ENCODE data around the gene GRM6.

GRM6 gene

GRCh38 chr5:178993955-178994579, 1.1 kb downstream of the GRM6 start:
- H3K4me3 ChIP-seq (ENCODE audit: low read depth, low read length) = no peak overlapping the region
- H3K79me2 ChIP-seq (ENCODE audit: control insufficient read depth, insufficient read depth, low read length, unreplicated experiment) = no peaks in the 10 kb centered on the region
- no peaks in the 10 kb centered on the region for H3K4me1 ChIP-seq (ENCODE audit: control insufficient read depth, insufficient read depth, low read length, unreplicated experiment)
- H3K27me3 ChIP-seq (ENCODE audit: insufficient read depth, low read length) = peaks cover 57% of the 10 kb centered on the region
- no peak overlapping the region for H3K27ac ChIP-seq (ENCODE audit: low read depth, low read length)
- no peak overlapping the region for H2AFZ ChIP-seq (ENCODE audit: low read length, unreplicated experiment)
- H3K36me3 ChIP-seq (ENCODE audit: insufficient read depth, low read length) = no peaks in the 10 kb centered on the region

GRCh38 chr5:178993236-178993765, 1.8 kb downstream of the GRM6 start:
- peaks cover 54% of the 10 kb centered on the region for H3K27me3 ChIP-seq (ENCODE audit: insufficient read depth, low read length)
- H3K4me1 ChIP-seq (ENCODE audit: control insufficient read depth, insufficient read depth, low read length, unreplicated experiment) = no peaks in the 10 kb centered on the region
- H2AFZ ChIP-seq (ENCODE audit: low read length, unreplicated experiment) = no peak overlapping the region
- no peak overlapping the region for H3K27ac ChIP-seq (ENCODE audit: low read depth, low read length)
- no peaks in the 10 kb centered on the region for H3K79me2 ChIP-seq (ENCODE audit: control insufficient read depth, insufficient read depth, low read length, unreplicated experiment)
- no peak overlapping the region for H3K4me3 ChIP-seq (ENCODE audit: low read depth, low read length)
- H3K36me3 ChIP-seq (ENCODE audit: insufficient read depth, low read length) = no peaks in the 10 kb centered on the region

- H3K27ac ChIP-seq (ENCODE audit: low read depth, low read length) = no peak overlapping the region
Observed at GRCh38 chr5:178992291-178992895, 2.7 kb downstream of the GRM6 start.

GRCh38 chr5:178991190-178992145, 3.7 kb downstream of the GRM6 start:
- H3K27ac ChIP-seq (ENCODE audit: low read depth, low read length) = no peak overlapping the region
- no peak overlapping the region for H2AFZ ChIP-seq (ENCODE audit: low read length, unreplicated experiment)
- no peaks in the 10 kb centered on the region for H3K4me1 ChIP-seq (ENCODE audit: control insufficient read depth, insufficient read depth, low read length, unreplicated experiment)
- no peak overlapping the region for H3K4me3 ChIP-seq (ENCODE audit: low read depth, low read length)
- no peaks in the 10 kb centered on the region for H3K36me3 ChIP-seq (ENCODE audit: insufficient read depth, low read length)
- H3K27me3 ChIP-seq (ENCODE audit: insufficient read depth, low read length) = peaks cover 42% of the 10 kb centered on the region
- H3K79me2 ChIP-seq (ENCODE audit: control insufficient read depth, insufficient read depth, low read length, unreplicated experiment) = no peaks in the 10 kb centered on the region

More at GRCh38 chr5:178992291-178992895, 2.7 kb downstream of the GRM6 start:
- H3K4me3 ChIP-seq (ENCODE audit: low read depth, low read length) = no peak overlapping the region
- no peaks in the 10 kb centered on the region for H3K4me1 ChIP-seq (ENCODE audit: control insufficient read depth, insufficient read depth, low read length, unreplicated experiment)
- no peak overlapping the region for H2AFZ ChIP-seq (ENCODE audit: low read length, unreplicated experiment)
- no peaks in the 10 kb centered on the region for H3K79me2 ChIP-seq (ENCODE audit: control insufficient read depth, insufficient read depth, low read length, unreplicated experiment)
- H3K27me3 ChIP-seq (ENCODE audit: insufficient read depth, low read length) = peaks cover 50% of the 10 kb centered on the region
- no peaks in the 10 kb centered on the region for H3K36me3 ChIP-seq (ENCODE audit: insufficient read depth, low read length)

- Histone ChIP-seq H2AFZ (ENCODE audit: low read length, unreplicated experiment) (no peak overlapping the region), H3K27ac (ENCODE audit: low read depth, low read length) (no peak overlapping the region), H3K4me3 (ENCODE audit: low read depth, low read length) (no peak overlapping the region), H3K4me1 (ENCODE audit: control insufficient read depth, insufficient read depth, low read length, unreplicated experiment) (no peaks in the 10 kb centered on the region), H3K36me3 (ENCODE audit: insufficient read depth, low read length) (no peaks in the 10 kb centered on the region), H3K79me2 (ENCODE audit: control insufficient read depth, insufficient read depth, low read length, unreplicated experiment) (no peaks in the 10 kb centered on the region), H3K27me3 (ENCODE audit: insufficient read depth, low read length) (peaks cover 33% of the 10 kb centered on the region)
Observed at GRCh38 chr5:178990491-178990890, 4.6 kb downstream of the GRM6 start.

GRCh38 chr5:178989311-178989710, 5.8 kb downstream of the GRM6 start:
- Histone ChIP-seq H3K27ac (ENCODE audit: low read depth, low read length) (no peak overlapping the region), H3K79me2 (ENCODE audit: control insufficient read depth, insufficient read depth, low read length, unreplicated experiment) (no peaks in the 10 kb centered on the region), H2AFZ (ENCODE audit: low read length, unreplicated experiment) (no peak overlapping the region), H3K36me3 (ENCODE audit: insufficient read depth, low read length) (no peaks in the 10 kb centered on the region), H3K4me1 (ENCODE audit: control insufficient read depth, insufficient read depth, low read length, unreplicated experiment) (no peaks in the 10 kb centered on the region), H3K4me3 (ENCODE audit: low read depth, low read length) (no peak overlapping the region), H3K27me3 (ENCODE audit: insufficient read depth, low read length) (peaks cover 23% of the 10 kb centered on the region)

GRCh38 chr5:178988436-178989220, 6.5 kb downstream of the GRM6 start:
- H3K36me3 ChIP-seq (ENCODE audit: insufficient read depth, low read length) = no peaks in the 10 kb centered on the region
- H3K4me1 ChIP-seq (ENCODE audit: control insufficient read depth, insufficient read depth, low read length, unreplicated experiment) = no peaks in the 10 kb centered on the region
- peaks cover 17% of the 10 kb centered on the region for H3K27me3 ChIP-seq (ENCODE audit: insufficient read depth, low read length)
- H3K79me2 ChIP-seq (ENCODE audit: control insufficient read depth, insufficient read depth, low read length, unreplicated experiment) = no peaks in the 10 kb centered on the region
- no peak overlapping the region for H2AFZ ChIP-seq (ENCODE audit: low read length, unreplicated experiment)
- no peak overlapping the region for H3K27ac ChIP-seq (ENCODE audit: low read depth, low read length)
- H3K4me3 ChIP-seq (ENCODE audit: low read depth, low read length) = no peak overlapping the region

- H3K4me1 ChIP-seq (ENCODE audit: control insufficient read depth, insufficient read depth, low read length, unreplicated experiment) = no peaks in the 10 kb centered on the region
- H3K27ac ChIP-seq (ENCODE audit: low read depth, low read length) = no peak overlapping the region
- no peak overlapping the region for H2AFZ ChIP-seq (ENCODE audit: low read length, unreplicated experiment)
- H3K27me3 ChIP-seq (ENCODE audit: insufficient read depth, low read length) = no peaks in the 10 kb centered on the region
- H3K79me2 ChIP-seq (ENCODE audit: control insufficient read depth, insufficient read depth, low read length, unreplicated experiment) = no peaks in the 10 kb centered on the region
- no peaks in the 10 kb centered on the region for H3K36me3 ChIP-seq (ENCODE audit: insufficient read depth, low read length)
- H3K4me3 ChIP-seq (ENCODE audit: low read depth, low read length) = no peak overlapping the region
Observed at GRCh38 chr5:178986326-178986960, 8.7 kb downstream of the GRM6 start.

GRCh38 chr5:178984145-178985072, 10.7 kb downstream of the GRM6 start:
- H3K4me3 ChIP-seq (ENCODE audit: low read depth, low read length) = no peak overlapping the region
- H3K27me3 ChIP-seq (ENCODE audit: insufficient read depth, low read length) = no peaks in the 10 kb centered on the region
- no peaks in the 10 kb centered on the region for H3K79me2 ChIP-seq (ENCODE audit: control insufficient read depth, insufficient read depth, low read length, unreplicated experiment)
- no peaks in the 10 kb centered on the region for H3K4me1 ChIP-seq (ENCODE audit: control insufficient read depth, insufficient read depth, low read length, unreplicated experiment)
- no peak overlapping the region for H3K27ac ChIP-seq (ENCODE audit: low read depth, low read length)
- H3K36me3 ChIP-seq (ENCODE audit: insufficient read depth, low read length) = no peaks in the 10 kb centered on the region
- H2AFZ ChIP-seq (ENCODE audit: low read length, unreplicated experiment) = no peak overlapping the region

Measured in ACC112 (cell line).